ENCODE measurements around the gene ASIC4.
A peak's percentile ranks its signal among the peaks of the same experiment; 100 is the strongest.

ASIC4 gene

GRCh38 chr2:219514196-219514761 is at the start of gene ASIC4:
Gene ASIC4 (plus strand): TSS chr2:219514482. CDS start chr2:219514725, 243 bp downstream.
- peak in 2 of 56 donors; percentile 11 to 23 for DNase-seq

- DNase-seq: no peak
Measured at GRCh38 chr2:219465659-219466561, 48.4 kb upstream of the ASIC4 start.

- DNase-seq: no peak
Measured at GRCh38 chr2:219466816-219467735, 47.2 kb upstream of the ASIC4 start.

- no peak for DNase-seq
Measured at GRCh38 chr2:219467736-219468075, 46.6 kb upstream of the ASIC4 start.

GRCh38 chr2:219468410-219469185 is 45.7 kb upstream of the ASIC4 start:
- no peak for DNase-seq

GRCh38 chr2:219469186-219469724 is 45.0 kb upstream of the ASIC4 start:
- DNase-seq: no peak

- DNase-seq: no peak
Measured at GRCh38 chr2:219470429-219470828, 43.9 kb upstream of the ASIC4 start.

- no peak for DNase-seq
Measured at GRCh38 chr2:219471476-219472371, 42.6 kb upstream of the ASIC4 start.

- no peak for DNase-seq
Measured at GRCh38 chr2:219472629-219473187, 41.6 kb upstream of the ASIC4 start.

- DNase-seq: no peak
Measured at GRCh38 chr2:219473511-219473910, 40.8 kb upstream of the ASIC4 start.

- DNase-seq: peak in 1 of 56 donors; percentile 23
Measured at GRCh38 chr2:219474285-219475060, 39.8 kb upstream of the ASIC4 start.

- no peak for DNase-seq
Measured at GRCh38 chr2:219475278-219475677, 39.0 kb upstream of the ASIC4 start.

GRCh38 chr2:219475697-219476651 is 38.3 kb upstream of the ASIC4 start:
- DNase-seq: peak in 27 of 56 donors; percentile 4 to 64 (median 26)

- no peak for DNase-seq
Measured at GRCh38 chr2:219476652-219477151, 37.6 kb upstream of the ASIC4 start.

GRCh38 chr2:219477179-219477578 is 37.1 kb upstream of the ASIC4 start:
- DNase-seq: no peak

GRCh38 chr2:219477815-219478214 is 36.5 kb upstream of the ASIC4 start:
- DNase-seq: no peak

- DNase-seq: no peak
Measured at GRCh38 chr2:219478916-219479315, 35.4 kb upstream of the ASIC4 start.

Measured in amygdala (tissue), 56 donors.